H9 (cell line): ENCODE data around the gene TMOD1. TPM values are rescaled to one million over a fixed set of nuclear protein-coding genes. Genes with fewer than 3 reads are reported as not detected.

Source experiments
- DNase-seq: peaks from one replicate; pipeline ENCODE4 v3.0.0-alpha.2; 2017
- H2AFZ ChIP-seq: one replicate; pipeline ENCODE4 v1.6.1; 2013; ENCODE audit warnings: mild to moderate bottlenecking, low read length, control low read depth, moderate library complexity
- H2AK5ac ChIP-seq: 2 replicates; pipeline ENCODE4 v1.6.1; 2013; ENCODE audit warnings: low read length, control low read depth, mixed read lengths; ENCODE audit not compliant: insufficient read length
- H2BK120ac ChIP-seq: one replicate; pipeline ENCODE4 v1.6.1; 2013; ENCODE audit warnings: low read depth, mild to moderate bottlenecking, low read length, control low read depth, inconsistent platforms; ENCODE audit not compliant: poor library complexity, severe bottlenecking
- H2BK12ac ChIP-seq: 2 replicates; pipeline ENCODE4 v1.6.1; 2013; ENCODE audit warnings: low read length, control low read depth, mixed read lengths, low read depth; ENCODE audit not compliant: insufficient read length
- H2BK15ac ChIP-seq: 2 replicates; pipeline ENCODE4 v1.6.1; 2013; ENCODE audit warnings: low read depth, low read length, control low read depth
- H2BK20ac ChIP-seq: one replicate; pipeline ENCODE4 v1.6.1; 2013; ENCODE audit warnings: low read depth, mild to moderate bottlenecking, low read length, control low read depth, inconsistent platforms; ENCODE audit not compliant: poor library complexity, severe bottlenecking
- H2BK5ac ChIP-seq: 2 replicates; pipeline ENCODE4 v1.6.1; 2013; ENCODE audit warnings: low read length, control low read depth, mixed read lengths; ENCODE audit not compliant: insufficient read length
- H3K14ac ChIP-seq: 2 replicates; pipeline ENCODE4 v1.6.1; 2013; ENCODE audit warnings: low read length, control low read depth; ENCODE audit not compliant: insufficient read depth
- H3K18ac ChIP-seq: 2 replicates; pipeline ENCODE4 v1.6.1; 2013; ENCODE audit warnings: low read depth, mild to moderate bottlenecking, mixed read lengths, low read length, control low read depth; ENCODE audit not compliant: insufficient read length
- H3K23ac ChIP-seq: 2 replicates; pipeline ENCODE4 v1.6.1; 2013; ENCODE audit warnings: low read length, control low read depth, mixed read lengths, low read depth; ENCODE audit not compliant: insufficient read length
- H3K23me2 ChIP-seq: 2 replicates; pipeline ENCODE4 v1.6.1; 2013; ENCODE audit warnings: low read depth, mild to moderate bottlenecking, mixed read lengths, low read length, control low read depth; ENCODE audit not compliant: insufficient read length, poor library complexity, severe bottlenecking
- H3K27ac ChIP-seq: 2 replicates; pipeline ENCODE4 v1.5.1; 2013; ENCODE audit warnings: low read length, control low read depth, mixed read lengths, low read depth; ENCODE audit not compliant: insufficient read length
- H3K27me3 ChIP-seq: 2 replicates; pipeline ENCODE4 v1.6.1; 2013; ENCODE audit warnings: low read length, control low read depth, inconsistent platforms; ENCODE audit not compliant: insufficient read depth
- H3K4ac ChIP-seq: 2 replicates; pipeline ENCODE4 v1.6.1; 2013; ENCODE audit warnings: low read depth, mild to moderate bottlenecking, control low read depth, inconsistent platforms, low read length, moderate library complexity
- H3K4me1 ChIP-seq: 2 replicates; pipeline ENCODE4 v1.6.1; 2013; ENCODE audit warnings: low read length, control low read depth, inconsistent platforms; ENCODE audit not compliant: insufficient read depth
- H3K4me2 ChIP-seq: 2 replicates; pipeline ENCODE4 v1.6.1; 2013; ENCODE audit warnings: low read length, control low read depth, mixed read lengths; ENCODE audit not compliant: insufficient read length, insufficient read depth
- H3K56ac ChIP-seq: 2 replicates; pipeline ENCODE4 v1.6.1; 2013; ENCODE audit warnings: low read depth, mild to moderate bottlenecking, mixed read lengths, low read length, control low read depth; ENCODE audit not compliant: insufficient read length
- H3K79me1 ChIP-seq: 2 replicates; pipeline ENCODE4 v1.6.1; 2013; ENCODE audit warnings: low read depth, mild to moderate bottlenecking, moderate library complexity, low read length, control low read depth, inconsistent platforms; ENCODE audit not compliant: insufficient read depth, poor library complexity, severe bottlenecking
- H3K79me2 ChIP-seq: 2 replicates; pipeline ENCODE4 v1.6.1; 2013; ENCODE audit warnings: low read length, control low read depth, inconsistent platforms; ENCODE audit not compliant: insufficient read depth
- H3K9ac ChIP-seq: 2 replicates; pipeline ENCODE4 v1.6.1; 2013; ENCODE audit warnings: low read length, control low read depth, mixed read lengths; ENCODE audit not compliant: insufficient read length; ENCODE audit errors: extremely low read depth
- H3K9me3 ChIP-seq: one replicate; pipeline ENCODE4 v1.6.1; 2013; ENCODE audit warnings: low read depth, low read length, inconsistent platforms; ENCODE audit not compliant: control insufficient read depth
- H3T11ph ChIP-seq: one replicate; pipeline ENCODE4 v1.6.1; 2013; ENCODE audit warnings: mild to moderate bottlenecking, low read length, control low read depth, inconsistent platforms
- H4K20me1 ChIP-seq: one replicate; pipeline ENCODE4 v1.6.1; 2013; ENCODE audit not compliant: control insufficient read depth, insufficient read length, insufficient read depth
- H4K5ac ChIP-seq: 2 replicates; pipeline ENCODE4 v1.6.1; 2013; ENCODE audit warnings: low read depth, mild to moderate bottlenecking, mixed read lengths, low read length, control low read depth; ENCODE audit not compliant: insufficient read length
- H4K8ac ChIP-seq: replicated peaks from 2 replicates; pipeline ENCODE4 v1.6.1; 2013; ENCODE audit warnings: low read length, control low read depth, mixed read lengths, low read depth; ENCODE audit not compliant: insufficient read length
- H4K91ac ChIP-seq: 2 replicates; pipeline ENCODE4 v1.6.1; 2013; ENCODE audit warnings: low read depth, mild to moderate bottlenecking, moderate library complexity, mixed read lengths, low read length, control low read depth; ENCODE audit not compliant: insufficient read length
- H3K27ac Mint-ChIP-seq, 3 experiments: 2 replicates in 2 of 3; 3 replicates in 1 of 3; pipeline ENCODE4 v1.8.0; 2020 to 2021; ENCODE audit warnings: mixed read lengths in 3 of 3, mild to moderate bottlenecking in 1 of 3, moderate library complexity in 1 of 3
- H3K27me3 Mint-ChIP-seq: 2 replicates; pipeline ENCODE4 v1.8.0; 2021; ENCODE audit warnings: low read depth, mild to moderate bottlenecking, moderate library complexity, mixed read lengths
- H3K36me3 Mint-ChIP-seq, 3 experiments: 2 replicates in 2 of 3; 3 replicates in 1 of 3; pipeline ENCODE4 v1.8.0; 2020 to 2021; ENCODE audit warnings: low read depth in 3 of 3, mixed read lengths in 3 of 3; ENCODE audit not compliant: insufficient read depth in 1 of 3
- H3K4me1 Mint-ChIP-seq, 2 experiments: 2 replicates each; pipeline ENCODE4 v1.8.0; 2020; ENCODE audit warnings: mixed read lengths in 2 of 2
- H3K4me3 Mint-ChIP-seq, 2 experiments: 2 replicates in 1 of 2; 3 replicates in 1 of 2; pipeline ENCODE4 v1.8.0; 2020 to 2021; ENCODE audit warnings: mild to moderate bottlenecking in 2 of 2, mixed read lengths in 2 of 2, moderate library complexity in 1 of 2
- H3K9me3 Mint-ChIP-seq, 2 experiments: 2 replicates in 1 of 2; 3 replicates in 1 of 2; pipeline ENCODE4 v1.8.0; 2020; ENCODE audit warnings: mild to moderate bottlenecking in 2 of 2, mixed read lengths in 2 of 2, moderate library complexity in 1 of 2
- WGBS: extraction: QIAGEN DNeasy Blood & Tissue Kit; methylation state at CpG from one replicate; pipeline ENCODE4 v1.1.7; 2013; ENCODE audit warnings: missing lambda C conversion rate, low lambda C conversion rate, mixed read lengths; ENCODE audit not compliant: insufficient read length; ENCODE audit errors: extremely low coverage; 5-methylcytosine and 5-hydroxymethylcytosine counted together
- total RNA-seq: library from RNA; stranded (reverse); gene quantifications from 2 replicates; pipeline ENCODE4 v1.2.1, GENCODE V29; 2021
- TF ChIP-seq, protein P1 (sequence below): fragments of 200-600 bp; sonication (generic); conservative IDR thresholded peaks from 3 replicates; pipeline ENCODE4 v1.8.0; 2021; ENCODE audit warnings: antibody characterized with exemption, mild to moderate bottlenecking

The TMOD1 gene
- total RNA-seq, 1 experiment from 2014 or later, result 0.98 TPM

GRCh38 chr9:97562542-97562941 is 61.1 kb downstream of the TMOD1 start:
- no peak overlapping the region for H2AK5ac ChIP-seq
- H3K18ac ChIP-seq, result no peak overlapping the region
- no peak overlapping the region for H3K56ac ChIP-seq
- 0 out of 7 replicates have a peak overlapping the region, but pooled peaks of 1 of the 3 experiments have one; percentile 85 for H3K27ac Mint-ChIP-seq
- no peak for DNase-seq
- TF ChIP-seq, protein P1, sequence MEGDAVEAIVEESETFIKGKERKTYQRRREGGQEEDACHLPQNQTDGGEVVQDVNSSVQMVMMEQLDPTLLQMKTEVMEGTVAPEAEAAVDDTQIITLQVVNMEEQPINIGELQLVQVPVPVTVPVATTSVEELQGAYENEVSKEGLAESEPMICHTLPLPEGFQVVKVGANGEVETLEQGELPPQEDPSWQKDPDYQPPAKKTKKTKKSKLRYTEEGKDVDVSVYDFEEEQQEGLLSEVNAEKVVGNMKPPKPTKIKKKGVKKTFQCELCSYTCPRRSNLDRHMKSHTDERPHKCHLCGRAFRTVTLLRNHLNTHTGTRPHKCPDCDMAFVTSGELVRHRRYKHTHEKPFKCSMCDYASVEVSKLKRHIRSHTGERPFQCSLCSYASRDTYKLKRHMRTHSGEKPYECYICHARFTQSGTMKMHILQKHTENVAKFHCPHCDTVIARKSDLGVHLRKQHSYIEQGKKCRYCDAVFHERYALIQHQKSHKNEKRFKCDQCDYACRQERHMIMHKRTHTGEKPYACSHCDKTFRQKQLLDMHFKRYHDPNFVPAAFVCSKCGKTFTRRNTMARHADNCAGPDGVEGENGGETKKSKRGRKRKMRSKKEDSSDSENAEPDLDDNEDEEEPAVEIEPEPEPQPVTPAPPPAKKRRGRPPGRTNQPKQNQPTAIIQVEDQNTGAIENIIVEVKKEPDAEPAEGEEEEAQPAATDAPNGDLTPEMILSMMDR, result no peak
- no peak overlapping the region for H2BK20ac ChIP-seq
- H3K27me3 ChIP-seq, result no peaks in the 10 kb centered on the region
- H3K9ac ChIP-seq, result no peak overlapping the region
- no peaks in the 10 kb centered on the region for H3K79me2 ChIP-seq
- no peaks in the 10 kb centered on the region for H3K9me3 ChIP-seq
- no peaks in the 10 kb centered on the region for H3K4me1 ChIP-seq
- H2BK5ac ChIP-seq, result no peak overlapping the region
- H3K27ac ChIP-seq, result no peak overlapping the region
- no peak overlapping the region for H3T11ph ChIP-seq
- no peak overlapping the region for H2BK15ac ChIP-seq
- peaks cover 27 to 37% of the 10 kb centered on the region in 2 experiments for H3K4me1 Mint-ChIP-seq
- no peak overlapping the region for H3K4ac ChIP-seq
- WGBS, result no CpG with 5 or more reads among the region's 5 CpGs
- H3K23me2 ChIP-seq, result no peaks in the 10 kb centered on the region
- no peaks in the 10 kb centered on the region for H3K9me3 Mint-ChIP-seq
- no peak overlapping the region for H3K4me2 ChIP-seq
- H2BK12ac ChIP-seq, result no peak overlapping the region
- H3K14ac ChIP-seq, result no peak overlapping the region
- no peaks in the 10 kb centered on the region for H3K36me3 Mint-ChIP-seq
- no peak overlapping the region for H4K91ac ChIP-seq
- H4K8ac ChIP-seq, result no peak overlapping the region
- H4K20me1 ChIP-seq, result no peaks in the 10 kb centered on the region
- H3K4me3 Mint-ChIP-seq, result no peak overlapping the region
- H3K27me3 Mint-ChIP-seq, result no peaks in the 10 kb centered on the region; the same call in none of the 2 replicates
- no peak overlapping the region for H2BK120ac ChIP-seq
- H3K79me1 ChIP-seq, result no peaks in the 10 kb centered on the region
- no peak overlapping the region for H2AFZ ChIP-seq
- H4K5ac ChIP-seq, result no peak overlapping the region
- H3K23ac ChIP-seq, result no peak overlapping the region
